GM13976 (cell line): Measurements from ENCODE around the gene SLK.

Experiments used
- DNase-seq: peaks from one replicate; pipeline ENCODE4 v3.0.0; 2012; ENCODE audit warnings: low spot score
- CTCF ChIP-seq: IDR thresholded peaks from 2 replicates; pipeline ENCODE4 v1.5.1; 2012; ENCODE audit warnings: borderline replicate concordance, mild to moderate bottlenecking; ENCODE audit not compliant: insufficient read depth; ENCODE audit errors: extremely low read depth, missing control alignments, control extremely low read depth
- in situ Hi-C: fragments of 300-500 bp; cut with MboI; formaldehyde crosslinking; loops from one replicate; pipeline ENCODE4 v1.12.0; 2022; ENCODE audit warnings: low sequenced_read_pairs, mixed read lengths, inconsistent platforms; ENCODE audit not compliant: unreplicated experiment

SLK gene

GRCh38 chr10:104022026-104022425, 55.1 kb downstream of the SLK start:
- in situ Hi-C loops: no loop called here
- DNase-seq: no peak
- TF ChIP-seq CTCF: no peak

- no peak for TF ChIP-seq CTCF
- no peak for DNase-seq
- in situ Hi-C loops: no loop called here
These were observed 58.6 kb downstream of the SLK start for GRCh38 chr10:104025524-104025923.

GRCh38 chr10:104026762-104027161, 59.8 kb downstream of the SLK start:
- DNase-seq: no peak
- TF ChIP-seq CTCF: no peak
- in situ Hi-C loops: no loop called here

- DNase-seq: no peak
- TF ChIP-seq CTCF: no peak
- in situ Hi-C loops: no loop called here
These were observed 61.2 kb downstream of the SLK start for GRCh38 chr10:104028146-104028545.

GRCh38 chr10:104028823-104029520, 62.0 kb downstream of the SLK start:
- in situ Hi-C loops: no loop called here
- DNase-seq: no peak

GRCh38 chr10:104029521-104029860, 62.6 kb downstream of the SLK start:
- no peak for TF ChIP-seq CTCF
- no peak for DNase-seq
- in situ Hi-C loops: no loop called here

More at GRCh38 chr10:104028823-104029520, 62.0 kb downstream of the SLK start:
- TF ChIP-seq CTCF: no peak

- TF ChIP-seq CTCF: no peak
- DNase-seq: no peak
- in situ Hi-C loops: no loop called here
These were observed 64.7 kb downstream of the SLK start for GRCh38 chr10:104031631-104032030.
